Measurements from ENCODE around the gene F7.

Gene F7

DNA sequence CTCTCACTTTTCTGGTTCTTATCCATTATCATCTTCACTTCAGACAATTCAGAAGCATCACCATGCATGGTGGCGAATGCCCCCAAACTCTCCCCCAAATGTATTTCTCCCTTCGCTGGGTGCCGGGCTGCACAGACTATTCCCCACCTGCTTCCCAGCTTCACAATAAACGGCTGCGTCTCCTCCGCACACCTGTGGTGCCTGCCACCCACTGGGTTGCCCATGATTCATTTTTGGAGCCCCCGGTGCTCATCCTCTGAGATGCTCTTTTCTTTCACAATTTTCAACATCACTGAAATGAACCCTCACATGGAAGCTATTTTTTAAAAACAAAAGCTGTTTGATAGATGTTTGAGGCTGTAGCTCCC, 14.2 kb downstream of the F7 start:
- no peak for DNase-seq

DNA sequence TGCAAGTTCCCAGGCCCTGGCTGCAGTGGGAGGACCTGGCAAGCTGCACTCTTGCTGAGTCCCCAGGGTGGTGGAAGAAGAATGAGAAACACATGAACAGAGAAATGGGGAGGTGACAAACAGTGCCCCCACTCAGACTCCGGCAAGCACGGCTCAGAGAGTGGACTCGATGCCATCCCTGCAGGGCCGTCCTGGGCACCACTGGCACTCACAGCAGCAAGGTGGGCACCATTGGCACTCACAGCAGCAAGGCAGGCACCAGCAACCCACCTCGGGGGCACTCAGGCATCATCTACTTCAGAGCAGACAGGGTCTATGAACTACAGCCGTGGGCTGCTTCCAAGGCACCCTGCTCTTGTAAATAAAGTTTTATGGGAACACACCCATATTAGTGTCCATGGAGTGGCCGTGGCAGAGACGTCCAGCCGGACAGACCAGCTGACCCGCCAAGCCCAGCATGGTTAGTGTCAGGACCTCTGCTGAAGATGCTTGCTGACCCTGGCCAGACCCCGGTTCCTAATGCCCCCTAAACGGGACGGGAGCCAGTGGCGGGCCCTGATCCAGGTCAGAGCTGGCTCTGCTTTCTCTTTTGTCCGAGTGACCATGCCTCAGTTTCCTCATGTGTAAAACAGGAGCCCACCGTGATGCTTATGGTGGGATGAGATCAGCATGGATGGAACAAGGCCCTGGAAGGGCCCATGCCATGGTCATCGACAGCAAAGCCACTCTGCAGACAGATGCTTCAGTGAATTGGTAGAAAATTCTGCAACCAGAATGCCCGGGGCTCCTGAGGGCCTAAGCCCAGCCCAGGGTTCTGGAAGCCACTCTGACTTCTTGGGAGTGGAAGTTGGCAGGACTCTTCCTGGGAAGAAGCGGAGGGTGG, 14.9 kb downstream of the F7 start:
- no peak for DNase-seq

DNA sequence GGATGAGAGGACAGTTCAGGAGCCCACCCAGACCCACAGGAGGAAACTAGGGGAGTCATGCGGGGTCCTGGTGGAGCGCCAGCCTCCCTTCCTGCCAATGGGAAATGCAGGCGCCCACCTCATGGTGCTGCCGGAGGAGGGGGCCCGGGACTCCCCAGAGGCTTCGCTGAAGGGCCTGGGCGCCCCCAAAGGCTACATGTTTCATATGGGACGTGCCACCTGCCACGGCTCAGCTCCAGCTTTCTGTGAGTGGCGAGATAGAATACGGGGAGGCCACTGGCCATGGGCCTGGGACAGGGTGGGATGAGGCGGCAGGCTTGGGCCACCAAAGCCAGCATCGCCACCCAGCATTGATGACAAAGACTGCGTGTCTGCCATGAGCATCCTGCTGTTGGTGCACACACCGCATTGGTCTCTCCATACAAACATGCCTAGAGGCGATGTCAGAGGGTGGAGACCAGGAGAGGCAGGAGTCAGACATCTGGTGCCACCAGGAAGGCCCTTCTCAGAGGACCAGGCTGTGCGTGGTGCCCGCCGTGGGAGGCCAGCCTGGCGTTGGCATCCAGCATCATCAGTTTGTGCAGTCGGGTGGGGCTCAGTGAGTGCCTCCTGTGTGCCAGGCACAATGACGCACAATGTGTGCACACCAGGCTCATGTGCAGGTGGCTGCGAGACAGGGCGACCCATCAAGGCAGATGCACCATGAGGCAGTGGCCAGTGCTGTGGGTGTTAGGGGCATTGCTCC, 15.8 kb downstream of the F7 start:
- no peak for DNase-seq

DNA sequence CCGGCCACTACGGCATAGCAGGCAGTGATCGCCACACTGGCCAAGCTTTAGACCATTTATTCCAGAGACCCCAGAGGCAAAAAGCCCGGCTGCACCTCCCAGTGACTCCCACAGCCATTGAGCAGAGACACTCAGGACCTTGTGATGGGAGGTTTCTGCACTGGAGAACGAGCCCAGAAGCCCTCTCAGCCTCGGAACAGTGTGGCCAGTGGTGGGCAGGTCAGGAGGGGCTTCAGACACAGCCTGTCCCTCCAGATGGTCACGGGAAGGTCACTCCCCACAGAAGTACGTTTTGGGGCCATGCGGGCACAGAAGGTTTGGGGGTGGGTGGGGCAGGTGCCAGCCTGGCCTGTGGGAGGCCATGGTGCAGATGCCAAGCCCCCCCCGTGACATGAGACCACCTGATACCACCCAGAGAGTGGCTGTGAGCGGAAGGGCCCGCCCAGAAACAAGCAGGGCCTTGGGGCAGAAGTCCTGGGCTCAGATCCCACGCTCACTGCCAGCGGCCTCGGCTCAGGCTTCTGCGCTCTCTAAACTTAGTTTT, 16.4 kb downstream of the F7 start:
- DNase-seq: no peak

DNA sequence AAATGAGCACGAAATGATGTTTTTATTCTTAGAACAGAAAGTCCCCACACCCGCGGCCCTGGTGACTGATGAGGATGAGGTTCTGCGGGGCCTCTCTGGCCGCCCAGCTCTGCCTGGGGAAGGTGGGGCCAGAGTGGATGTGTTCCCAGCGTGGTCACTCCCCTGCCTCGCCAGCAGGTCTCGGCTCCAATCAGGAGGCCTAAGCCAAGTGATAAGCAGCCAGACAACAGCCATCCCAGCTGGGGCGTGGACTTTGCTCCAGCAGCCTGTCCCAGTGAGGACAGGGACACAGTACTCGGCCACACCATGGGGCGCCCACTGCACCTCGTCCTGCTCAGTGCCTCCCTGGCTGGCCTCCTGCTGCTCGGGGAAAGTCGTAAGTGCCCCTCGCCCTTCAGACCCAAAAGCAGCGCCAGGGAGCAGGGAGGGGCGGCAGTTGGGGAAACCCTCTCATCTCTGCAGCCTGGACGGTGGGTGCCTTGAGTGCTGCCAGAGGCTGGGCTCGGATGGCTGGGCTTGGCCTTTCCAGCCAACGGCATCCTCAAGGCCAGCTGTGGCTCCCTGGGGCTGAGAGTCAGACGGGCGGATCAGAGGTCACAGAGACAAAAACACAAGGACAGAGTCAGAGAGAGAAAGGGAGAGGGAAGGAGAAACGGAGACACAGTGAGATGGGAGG, 17.1 kb downstream of the F7 start, which contains the start of gene F10:
Gene F10, plus strand, starts transcription at position 250 of the 676 bp plus-strand sequence. Its CDS starts 57 bp downstream, at position 307.
- no peak for DNase-seq

DNA sequence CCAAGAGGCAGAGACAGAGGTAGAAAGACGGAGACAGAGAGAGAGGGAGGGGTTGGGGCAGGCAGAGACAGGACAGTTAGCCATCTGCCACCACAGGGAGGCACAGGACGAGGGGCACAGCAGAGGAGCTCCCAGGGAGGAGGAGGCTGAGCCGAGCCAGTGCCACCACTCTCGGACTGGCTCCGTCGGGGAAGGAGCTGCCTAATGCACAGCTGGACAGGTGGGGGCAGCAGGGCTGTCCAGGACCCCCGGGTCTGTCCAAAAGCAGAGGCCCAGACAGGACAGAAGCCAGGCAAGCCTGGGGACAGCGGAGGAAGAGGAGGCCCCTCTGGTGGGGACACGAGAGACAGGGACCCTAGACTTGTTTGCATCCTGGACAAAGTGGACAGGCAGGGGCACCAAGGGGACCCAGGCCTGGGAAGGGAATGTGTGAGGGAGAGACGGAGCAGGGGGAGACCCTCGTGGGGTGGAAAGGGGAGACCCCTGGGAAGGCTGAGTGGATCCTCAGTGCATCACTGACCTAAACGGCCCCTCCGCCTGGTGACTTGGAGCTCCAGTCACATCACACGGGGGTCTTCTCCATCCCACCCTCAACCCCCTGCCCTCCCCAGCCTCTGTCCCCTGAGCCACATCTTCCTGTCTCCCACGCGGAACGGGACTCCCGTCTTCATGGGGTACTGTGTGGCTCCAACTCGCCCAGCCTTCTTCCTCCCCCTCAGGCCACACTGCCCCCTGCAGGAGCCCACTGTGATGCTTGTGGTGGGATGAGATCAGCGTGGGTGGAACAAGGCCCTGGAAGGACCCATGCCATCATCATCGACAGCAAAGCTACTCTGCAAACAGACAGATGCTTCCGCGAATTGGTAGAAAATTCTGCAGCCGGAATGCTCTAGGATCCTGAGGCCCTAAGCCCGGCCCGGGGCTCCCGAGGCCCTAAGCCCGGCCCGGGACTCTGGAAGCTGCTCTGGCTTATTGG, 17.9 kb downstream of the F7 start:
- DNase-seq: no peak

DNA sequence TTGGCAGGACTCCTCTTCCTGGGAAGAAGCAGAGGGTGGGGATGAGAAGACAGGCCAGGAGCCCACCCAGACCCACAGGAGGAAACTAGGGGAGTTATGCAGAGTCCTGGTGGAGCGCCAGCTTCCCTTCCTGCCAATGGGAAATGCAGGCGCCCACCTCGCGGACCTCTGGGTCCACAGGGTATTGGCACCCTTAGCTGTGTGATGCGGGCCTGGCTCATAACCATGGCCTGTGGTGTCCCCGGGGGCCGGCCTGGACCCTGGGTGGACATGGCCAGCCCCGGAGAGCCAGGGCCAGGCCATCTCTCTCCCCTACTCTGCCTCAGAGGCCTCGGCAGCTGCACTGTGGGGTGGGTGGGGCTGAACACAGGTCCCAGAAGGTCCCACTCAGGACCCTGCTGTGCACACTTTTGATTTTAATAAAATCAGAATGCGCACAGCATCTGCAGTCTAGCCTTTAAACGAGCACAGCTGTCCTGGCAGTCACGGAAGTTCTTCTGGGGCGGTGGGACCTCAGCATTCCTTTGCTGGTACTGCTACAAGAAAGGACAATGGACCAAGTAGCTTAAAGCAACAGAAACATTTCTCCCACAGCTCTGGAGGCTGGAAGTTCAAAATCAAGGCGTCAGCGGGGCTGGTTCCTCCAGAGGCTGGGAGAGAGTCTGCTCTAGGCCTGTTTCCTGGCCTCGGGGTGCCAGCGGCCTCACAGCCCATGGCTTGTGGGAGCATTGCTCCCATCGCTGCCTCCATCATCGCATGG, 18.8 kb downstream of the F7 start:
- DNase-seq: no peak

DNA sequence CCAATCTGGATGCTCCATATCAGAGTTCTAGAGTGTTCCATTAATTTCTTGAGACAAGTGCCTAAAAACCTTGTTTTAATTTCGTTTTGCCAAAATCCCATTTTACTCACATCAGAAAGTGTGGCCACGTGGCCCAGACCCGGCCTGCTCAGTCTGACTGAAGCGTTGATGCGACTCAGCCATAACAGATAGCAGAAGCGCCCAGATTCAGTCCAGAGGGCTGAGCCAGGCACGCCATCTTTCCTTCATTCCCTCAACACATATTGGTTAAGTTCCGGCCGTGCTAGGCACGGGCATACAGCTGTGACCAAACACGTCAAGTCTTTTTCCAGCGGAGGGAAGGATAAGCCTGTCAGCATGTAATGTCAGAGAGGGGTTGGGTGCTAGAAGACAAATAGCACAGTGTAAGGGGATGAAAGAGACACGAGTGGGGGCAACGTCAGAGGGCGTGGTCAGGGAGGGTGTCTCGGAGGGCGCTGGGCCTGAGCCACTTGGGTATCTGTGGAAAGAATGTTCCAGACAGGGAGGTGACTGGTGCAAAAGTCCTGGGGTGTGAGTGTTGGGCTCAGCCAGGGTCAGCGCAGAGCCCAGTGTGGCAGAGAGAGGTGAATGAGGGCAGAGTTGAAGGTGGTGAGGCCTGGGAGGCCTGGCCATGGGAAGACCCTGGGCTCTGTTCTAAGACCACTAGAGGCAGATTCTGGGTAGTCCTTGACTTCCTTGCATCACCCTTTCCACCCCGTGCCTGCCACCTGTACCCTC, 20.1 kb downstream of the F7 start:
- no peak for DNase-seq

DNA sequence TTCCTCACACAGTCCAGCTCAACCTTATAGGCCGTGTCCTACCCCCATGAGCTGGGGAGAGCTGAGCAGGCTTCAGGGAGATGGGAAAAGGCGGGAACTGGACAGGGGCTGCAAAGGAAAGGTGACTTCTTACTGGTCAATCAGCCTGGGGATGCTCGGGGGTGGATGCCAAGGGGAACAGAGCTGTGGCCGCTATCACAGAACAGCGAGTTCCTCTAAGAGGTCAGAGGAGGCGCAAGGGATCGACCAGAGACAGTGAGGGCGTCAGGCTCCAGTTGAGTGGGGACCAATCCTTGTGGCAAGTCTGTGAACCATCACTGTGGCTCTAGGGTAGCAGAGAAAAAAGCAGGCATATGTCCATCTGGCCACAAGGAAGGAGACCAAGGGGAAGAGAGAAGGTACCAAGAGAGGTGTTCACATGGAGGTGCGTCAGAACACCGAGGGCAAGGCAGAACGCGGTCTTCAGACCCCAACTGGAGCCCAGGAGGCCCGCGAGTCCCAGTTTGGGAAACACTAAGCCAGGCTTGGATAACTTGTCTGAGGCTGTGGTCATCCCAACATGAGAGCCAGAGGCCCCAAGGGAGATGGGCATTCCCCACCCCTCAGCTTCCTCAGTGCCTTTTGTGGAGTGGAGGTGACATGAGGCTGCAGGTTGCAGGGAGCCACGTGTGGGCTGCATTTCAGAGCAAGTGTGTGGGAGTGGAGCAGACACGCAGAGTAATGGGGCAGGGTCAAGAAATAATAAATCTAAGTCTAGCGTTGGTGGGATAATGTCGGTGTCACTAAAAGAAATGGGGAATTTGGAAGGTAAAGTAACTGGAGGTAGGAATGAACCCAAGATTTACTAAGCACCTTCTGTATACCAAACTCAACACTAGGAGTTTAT, 20.9 kb downstream of the F7 start:
- no peak for DNase-seq

DNA sequence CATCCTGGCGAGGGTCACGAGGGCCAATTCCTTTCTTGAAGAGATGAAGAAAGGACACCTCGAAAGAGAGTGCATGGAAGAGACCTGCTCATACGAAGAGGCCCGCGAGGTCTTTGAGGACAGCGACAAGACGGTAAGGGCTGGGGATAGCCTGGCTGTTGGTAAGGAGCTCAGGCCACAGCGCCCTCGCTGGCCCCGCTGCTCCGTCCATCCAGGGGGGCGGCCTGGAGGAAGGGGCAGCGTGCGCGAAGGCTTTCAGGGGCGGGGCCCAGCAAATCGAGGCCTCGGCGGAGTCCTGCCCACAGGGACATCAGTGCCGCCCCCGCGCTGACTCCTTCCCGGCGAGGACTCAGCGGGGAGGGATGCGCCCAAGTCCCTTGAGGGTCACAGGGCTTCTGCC, 23.9 kb downstream of the F7 start:
- DNase-seq: no peak

DNA sequence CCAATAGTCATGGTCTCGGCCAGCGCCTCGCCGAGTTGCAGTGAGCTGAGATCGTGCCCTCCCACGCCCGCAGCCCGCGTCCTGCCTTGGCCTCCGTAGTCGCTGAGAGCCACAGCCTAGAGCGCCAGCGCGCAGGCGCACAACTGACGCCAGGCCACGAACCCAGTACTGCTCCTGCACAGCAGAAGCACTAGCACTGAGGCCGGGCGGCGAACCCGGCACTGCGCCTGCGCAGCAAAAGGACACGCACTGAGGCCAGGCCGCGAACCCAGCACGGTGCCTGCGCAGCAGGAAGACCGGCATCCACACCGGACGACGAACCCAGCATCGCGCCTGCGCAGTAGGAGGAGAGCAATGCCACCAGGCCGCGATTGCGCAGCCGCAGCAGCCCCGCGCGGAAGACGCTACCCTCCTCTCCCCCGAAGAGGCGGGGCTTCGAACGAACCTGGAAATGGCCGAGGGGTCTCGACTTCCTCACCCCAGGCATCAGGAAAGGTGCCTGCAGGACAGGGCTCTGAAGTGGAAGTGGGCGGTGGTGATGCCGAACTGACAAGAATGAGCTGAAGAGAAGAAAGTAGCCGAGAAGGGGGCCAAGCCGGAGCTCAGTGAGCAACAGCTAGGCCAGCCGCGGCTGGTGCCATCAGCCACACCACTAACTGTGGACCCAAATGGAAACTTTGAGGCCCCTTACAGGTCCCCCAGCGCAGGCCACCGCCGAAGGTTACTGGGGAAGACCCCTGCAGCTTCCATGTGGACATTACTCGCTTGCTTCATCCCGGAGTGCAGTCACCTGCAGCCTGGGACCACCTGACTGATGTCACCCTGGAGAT, 24.5 kb downstream of the F7 start:
- DNase-seq: no peak

DNA sequence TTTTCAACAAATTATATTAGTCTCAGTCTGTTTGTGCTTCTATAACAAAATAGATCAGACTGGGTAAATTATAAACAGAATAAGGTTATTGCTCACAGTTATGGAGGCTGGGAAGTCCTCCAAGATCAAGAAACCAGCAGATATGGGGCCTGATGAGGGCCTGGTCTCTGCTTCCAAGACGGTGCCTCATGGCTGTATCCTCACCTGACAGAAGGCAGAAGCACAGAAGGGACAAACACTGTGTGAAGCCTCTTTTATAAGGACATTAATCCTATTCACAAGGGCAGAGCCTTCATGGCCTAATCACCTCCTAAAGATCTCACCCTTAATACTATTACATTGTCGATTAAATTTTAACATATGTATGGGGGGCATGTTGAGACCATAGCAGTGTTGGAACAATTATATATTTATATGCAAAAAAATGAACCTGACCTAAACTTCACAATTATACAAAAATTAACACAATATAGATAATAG, 29.7 kb downstream of the F7 start:
- no peak for DNase-seq

DNA sequence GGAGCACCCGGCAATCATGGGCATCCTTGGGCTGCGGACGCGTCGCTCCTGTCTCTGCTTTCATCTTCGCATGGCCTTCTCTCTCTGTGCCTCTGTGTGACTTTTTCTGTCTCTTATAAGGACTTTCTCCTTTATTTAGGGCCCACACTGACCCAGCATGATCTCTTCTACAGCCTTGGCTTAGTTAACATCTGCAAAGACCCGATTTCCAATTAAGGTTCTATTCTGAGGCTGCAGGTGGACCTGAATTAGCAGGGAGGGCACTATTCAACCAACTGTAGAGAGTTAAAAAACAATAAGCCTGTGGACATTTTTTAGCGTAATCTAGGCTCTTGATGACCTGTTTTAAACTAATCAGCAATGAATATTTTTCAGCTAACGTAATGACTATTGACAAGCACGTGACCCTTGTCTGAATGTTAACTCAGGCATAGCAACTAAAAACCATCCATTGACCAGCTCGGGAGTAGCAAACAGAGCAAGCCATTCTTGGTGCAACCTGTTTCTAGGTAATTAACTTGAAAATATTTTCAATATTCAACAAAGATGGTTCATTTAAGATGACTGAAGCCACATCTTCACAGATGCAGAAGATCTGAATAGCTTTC, 32.2 kb downstream of the F7 start:
- DNase-seq: no peak

DNA sequence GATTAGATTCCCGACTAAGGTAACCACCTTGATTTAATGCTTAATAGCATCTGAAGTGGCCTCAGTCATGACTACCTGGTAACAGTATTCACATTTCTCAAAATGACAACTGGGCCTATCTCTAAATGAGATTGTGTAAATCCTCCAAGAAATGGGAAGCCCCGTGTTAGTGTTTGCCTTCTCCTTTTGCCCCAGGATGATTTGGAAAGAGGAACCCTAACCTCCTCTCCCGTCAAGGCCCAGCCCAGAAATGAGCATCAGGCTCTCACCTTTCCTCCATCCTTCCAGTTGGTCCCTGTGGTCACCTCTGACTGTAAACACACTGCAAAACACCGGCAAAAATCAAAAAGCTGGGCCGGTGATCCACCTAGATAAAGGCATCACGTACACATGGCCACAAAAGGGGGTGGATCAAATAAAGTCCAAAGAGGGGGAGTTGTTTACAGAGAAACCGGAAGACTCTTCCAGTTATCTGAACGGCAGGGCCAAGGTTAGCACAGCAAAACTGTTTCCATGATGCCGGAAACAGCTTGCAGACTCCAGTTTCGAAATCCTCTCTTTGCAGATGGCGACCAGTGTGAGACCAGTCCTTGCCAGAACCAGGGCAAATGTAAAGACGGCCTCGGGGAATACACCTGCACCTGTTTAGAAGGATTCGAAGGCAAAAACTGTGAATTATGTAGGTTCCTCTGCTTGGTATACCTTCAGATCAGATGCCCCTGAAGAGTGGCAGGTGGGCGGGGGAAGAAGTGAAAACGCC, 33.4 kb downstream of the F7 start:
- DNase-seq: no peak

DNA sequence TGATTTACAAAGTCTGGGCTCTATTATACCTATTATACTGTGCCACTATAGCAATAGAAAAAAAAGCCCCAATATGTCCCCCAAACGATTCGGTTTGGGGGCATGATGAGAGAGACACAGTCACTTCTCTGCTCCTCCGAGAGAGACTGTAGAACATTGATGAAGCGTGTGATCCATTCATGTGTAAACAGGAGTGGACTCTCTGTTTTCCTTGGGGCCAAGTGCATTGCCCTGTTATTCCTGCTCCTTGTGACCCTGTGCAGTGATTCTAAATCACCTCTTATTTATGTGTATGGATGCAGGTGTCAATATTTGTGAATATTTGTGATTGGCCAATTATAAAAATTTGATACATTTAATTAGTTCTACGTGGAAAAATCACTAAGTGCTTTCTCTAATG, 34.0 kb downstream of the F7 start:
- no peak for DNase-seq

DNA sequence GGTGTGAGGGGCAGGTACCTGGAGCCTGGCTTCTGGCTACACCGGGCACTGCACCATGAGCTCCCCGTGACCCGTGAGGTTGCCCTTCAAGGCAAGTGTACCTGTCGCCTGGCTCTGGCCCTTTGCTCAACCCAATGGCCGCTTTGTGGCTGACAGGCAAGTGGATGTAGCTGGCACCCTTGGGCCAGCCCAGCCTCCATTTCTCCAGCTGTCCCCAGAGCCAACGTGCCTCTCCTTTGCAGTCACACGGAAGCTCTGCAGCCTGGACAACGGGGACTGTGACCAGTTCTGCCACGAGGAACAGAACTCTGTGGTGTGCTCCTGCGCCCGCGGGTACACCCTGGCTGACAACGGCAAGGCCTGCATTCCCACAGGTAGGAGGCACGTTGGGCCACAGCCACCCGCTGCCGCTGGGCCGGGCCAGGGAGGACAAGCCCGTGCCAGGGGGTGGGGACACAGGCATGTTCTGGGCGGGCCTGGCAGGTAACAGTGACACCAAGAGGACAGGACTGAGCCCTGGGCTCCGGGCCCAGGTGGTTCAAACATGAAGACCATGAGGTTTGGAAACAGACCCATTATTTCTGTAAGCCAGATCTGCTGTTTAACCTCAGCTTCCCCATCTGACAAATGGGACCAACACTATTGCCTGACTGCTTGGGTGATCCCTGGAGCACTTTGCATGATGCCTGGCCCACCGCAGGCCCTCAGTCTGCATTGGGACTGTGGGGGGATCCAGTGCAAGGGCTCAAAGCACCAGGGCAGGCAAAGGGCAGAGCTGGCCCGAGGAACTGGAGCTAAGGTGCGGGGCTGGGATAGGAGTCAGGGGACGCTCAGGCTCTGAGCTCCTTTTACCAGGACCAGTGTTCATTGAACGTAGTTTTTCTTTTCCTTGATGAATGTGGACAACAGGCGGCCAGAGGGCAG, 35.3 kb downstream of the F7 start:
- no peak for DNase-seq

All from NCI-H2171 (cell line).